Measurements from ENCODE around the gene RTN4.

GRCh38 chr2:55030766-55031165 lies 19.5 kb downstream of the RTN4 start:
- TF ChIP-seq BHLHE40 (IDR thresholded peaks at IDR 0.05; ENCODE audit: borderline replicate concordance): no peak
- TF ChIP-seq ARNT (IDR thresholded peaks at IDR 0.05): no peak
- TF ChIP-seq HDGF (IDR thresholded peaks at IDR 0.05; ENCODE audit: borderline replicate concordance): no peak
- no peak for TF ChIP-seq SUZ12 (IDR thresholded peaks at IDR 0.05)
- TF ChIP-seq L3MBTL2 (conservative IDR thresholded peaks at IDR 0.05): no peak
- no peak for TF ChIP-seq PKNOX1 (IDR thresholded peaks at IDR 0.05)

Data from HEK293T (cell line).